ENCODE measurements around the gene DOK6. TPM values are rescaled to one million over a fixed set of nuclear protein-coding genes. Genes with fewer than 3 reads are reported as not detected.

Gene DOK6
- total RNA-seq, 1 donor from 2014 or later = 0.43 TPM

GRCh38 chr18:69628774-69629359 lies 228.2 kb downstream of the DOK6 start:
- Histone ChIP-seq H3K79me2 (ENCODE audit: low read depth) (no peaks in the 10 kb centered on the region), H2AFZ (replicated peaks) (no peak overlapping the region), H3F3A (ENCODE audit: low read depth) (no peaks in the 10 kb centered on the region), H3K4me3 (no peak overlapping the region), H3K36me3 (no peaks in the 10 kb centered on the region), H3K4me1 (no peaks in the 10 kb centered on the region), H3K27ac (no peak overlapping the region), H3K9ac (no peak overlapping the region), H3K9me3 (ENCODE audit: low read depth) (no peaks in the 10 kb centered on the region), H3K4me2 (no peak overlapping the region), H4K20me1 (ENCODE audit: low read depth) (no peaks in the 10 kb centered on the region), H3K27me3 (no peaks in the 10 kb centered on the region)
- Mint-ChIP-seq H3K27me3 (ENCODE audit: insufficient read depth, low read depth) (peaks cover 2% of the 10 kb centered on the region), H3K27ac (no peak overlapping the region), H3K4me3 (no peak overlapping the region), H3K4me1 (no peaks in the 10 kb centered on the region), H3K36me3 (peaks cover 3% of the 10 kb centered on the region), H3K9me3 (no peaks in the 10 kb centered on the region)
- no peak for DNase-seq (ENCODE audit: low spot score)
- TF ChIP-seq EZH2 (IDR thresholded peaks at IDR 0.05) (no peak), EZH2phosphoT487 (IDR thresholded peaks at IDR 0.05) (no peak)
- TF ChIP-seq, protein P1, sequence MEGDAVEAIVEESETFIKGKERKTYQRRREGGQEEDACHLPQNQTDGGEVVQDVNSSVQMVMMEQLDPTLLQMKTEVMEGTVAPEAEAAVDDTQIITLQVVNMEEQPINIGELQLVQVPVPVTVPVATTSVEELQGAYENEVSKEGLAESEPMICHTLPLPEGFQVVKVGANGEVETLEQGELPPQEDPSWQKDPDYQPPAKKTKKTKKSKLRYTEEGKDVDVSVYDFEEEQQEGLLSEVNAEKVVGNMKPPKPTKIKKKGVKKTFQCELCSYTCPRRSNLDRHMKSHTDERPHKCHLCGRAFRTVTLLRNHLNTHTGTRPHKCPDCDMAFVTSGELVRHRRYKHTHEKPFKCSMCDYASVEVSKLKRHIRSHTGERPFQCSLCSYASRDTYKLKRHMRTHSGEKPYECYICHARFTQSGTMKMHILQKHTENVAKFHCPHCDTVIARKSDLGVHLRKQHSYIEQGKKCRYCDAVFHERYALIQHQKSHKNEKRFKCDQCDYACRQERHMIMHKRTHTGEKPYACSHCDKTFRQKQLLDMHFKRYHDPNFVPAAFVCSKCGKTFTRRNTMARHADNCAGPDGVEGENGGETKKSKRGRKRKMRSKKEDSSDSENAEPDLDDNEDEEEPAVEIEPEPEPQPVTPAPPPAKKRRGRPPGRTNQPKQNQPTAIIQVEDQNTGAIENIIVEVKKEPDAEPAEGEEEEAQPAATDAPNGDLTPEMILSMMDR (IDR thresholded peaks at IDR 0.05) = no peak

DNA sequence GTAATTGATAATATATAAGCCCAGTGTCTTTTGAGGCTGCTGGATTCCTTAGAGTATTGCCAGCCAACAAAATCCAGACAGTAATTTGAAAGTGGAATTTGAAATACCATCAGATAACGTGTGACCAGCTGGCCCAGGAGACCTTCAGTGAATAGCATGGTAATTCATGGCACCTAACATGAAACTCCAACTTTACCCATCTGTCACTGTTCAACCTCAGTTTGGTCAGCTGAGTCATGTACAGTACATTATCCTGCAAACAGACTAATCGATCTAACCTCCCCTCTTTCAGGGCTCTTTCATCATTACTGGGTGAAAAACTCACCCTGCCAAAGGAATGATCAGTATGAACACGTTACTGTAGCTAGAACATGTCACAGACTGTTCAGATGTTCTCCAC lies 230.6 kb downstream of the DOK6 start:
- Histone ChIP-seq H3K9me3 (ENCODE audit: low read depth) (no peaks in the 10 kb centered on the region), H2AFZ (replicated peaks) (no peak overlapping the region), H3K4me1 (no peaks in the 10 kb centered on the region), H3K4me3 (no peak overlapping the region), H3K4me2 (no peak overlapping the region), H3K36me3 (no peaks in the 10 kb centered on the region), H3F3A (ENCODE audit: low read depth) (no peaks in the 10 kb centered on the region), H3K9ac (no peak overlapping the region), H4K20me1 (ENCODE audit: low read depth) (no peaks in the 10 kb centered on the region), H3K27ac (no peak overlapping the region), H3K27me3 (no peaks in the 10 kb centered on the region), H3K79me2 (ENCODE audit: low read depth) (no peaks in the 10 kb centered on the region)
- no peak for TF ChIP-seq EZH2phosphoT487 (IDR thresholded peaks at IDR 0.05)
- TF ChIP-seq, protein P1 (IDR thresholded peaks at IDR 0.05) = no peak
- no peak for TF ChIP-seq EZH2 (IDR thresholded peaks at IDR 0.05)
- Mint-ChIP-seq H3K4me1 (no peaks in the 10 kb centered on the region), H3K9me3 (no peaks in the 10 kb centered on the region), H3K27ac (no peak overlapping the region), H3K4me3 (no peak overlapping the region), H3K27me3 (ENCODE audit: insufficient read depth, low read depth) (peaks cover 2% of the 10 kb centered on the region), H3K36me3 (peaks cover 3% of the 10 kb centered on the region)
- DNase-seq (ENCODE audit: low spot score) = no peak

DNA sequence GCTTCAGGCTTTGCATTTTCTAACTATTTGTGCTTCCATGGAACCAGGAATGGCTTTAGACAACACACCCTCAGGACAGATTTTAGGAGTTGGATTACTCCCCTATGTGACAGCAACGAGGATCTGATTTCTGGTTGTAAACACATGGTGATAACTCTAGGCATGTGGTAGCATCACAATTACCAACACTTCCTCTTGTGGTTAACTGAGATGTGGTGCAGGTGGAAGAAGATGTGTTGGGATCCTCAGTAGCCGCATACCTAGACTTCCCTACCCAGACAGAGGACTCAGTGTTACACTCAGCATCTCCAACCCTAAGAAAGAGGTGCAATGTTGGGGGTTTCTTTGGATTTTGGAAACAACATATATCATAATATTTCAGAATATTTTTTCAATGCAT lies 234.8 kb downstream of the DOK6 start:
- no peak overlapping the region for H3K9ac ChIP-seq
- no peaks in the 10 kb centered on the region for H3K9me3 ChIP-seq (ENCODE audit: low read depth)
- no peak for DNase-seq (ENCODE audit: low spot score)
- H3K4me1 Mint-ChIP-seq = no peaks in the 10 kb centered on the region
- H3F3A ChIP-seq (ENCODE audit: low read depth) = no peaks in the 10 kb centered on the region
- no peak overlapping the region for H3K27ac ChIP-seq
- H4K20me1 ChIP-seq (ENCODE audit: low read depth) = no peaks in the 10 kb centered on the region
- TF ChIP-seq, protein P1 (IDR thresholded peaks at IDR 0.05) = no peak
- no peak for TF ChIP-seq EZH2phosphoT487 (IDR thresholded peaks at IDR 0.05)
- TF ChIP-seq EZH2 (IDR thresholded peaks at IDR 0.05) = no peak
- no peak overlapping the region for H3K27ac Mint-ChIP-seq
- no peaks in the 10 kb centered on the region for H3K9me3 Mint-ChIP-seq
- no peak overlapping the region for H3K4me3 Mint-ChIP-seq
- no peak overlapping the region for H3K4me3 ChIP-seq
- H3K79me2 ChIP-seq (ENCODE audit: low read depth) = no peaks in the 10 kb centered on the region
- no peaks in the 10 kb centered on the region for H3K27me3 ChIP-seq
- H3K4me2 ChIP-seq = no peak overlapping the region
- no peak overlapping the region for H2AFZ ChIP-seq (replicated peaks)
- peaks cover 2% of the 10 kb centered on the region for H3K27me3 Mint-ChIP-seq (ENCODE audit: insufficient read depth, low read depth)
- H3K36me3 ChIP-seq = no peaks in the 10 kb centered on the region
- H3K4me1 ChIP-seq = no peaks in the 10 kb centered on the region
- H3K36me3 Mint-ChIP-seq = no peaks in the 10 kb centered on the region
